NCI-H82 (cell line): ENCODE measurements around the gene CLDN34.

Source experiments
- DNase-seq: peaks from one replicate; lab custom pipeline; 2025; lab: John Stamatoyannopoulos, UW

Gene CLDN34

GRCh38 chrX:9966775-9967408 is at the start of gene CLDN34:
Gene CLDN34 (plus strand): TSS chrX:9967358. CDS start chrX:9967358, 0 bp downstream.
- no peak for DNase-seq

GRCh38 chrX:9917861-9918260 is 49.3 kb upstream of the CLDN34 start:
- no peak for DNase-seq

- no peak for DNase-seq
Observed at GRCh38 chrX:9919632-9920172, 47.5 kb upstream of the CLDN34 start.

GRCh38 chrX:9921407-9921806 is 45.8 kb upstream of the CLDN34 start:
- DNase-seq, result no peak

GRCh38 chrX:9923357-9923756 is 43.8 kb upstream of the CLDN34 start:
- no peak for DNase-seq

- DNase-seq, result no peak
Observed at GRCh38 chrX:9926002-9926401, 41.2 kb upstream of the CLDN34 start.

- no peak for DNase-seq
Observed at GRCh38 chrX:9927698-9928482, 39.3 kb upstream of the CLDN34 start.

GRCh38 chrX:9935436-9935835 is 31.7 kb upstream of the CLDN34 start:
- no peak for DNase-seq

GRCh38 chrX:9937761-9938160 is 29.4 kb upstream of the CLDN34 start:
- DNase-seq, result no peak

- no peak for DNase-seq
Observed at GRCh38 chrX:9938516-9938915, 28.6 kb upstream of the CLDN34 start.

- DNase-seq, result no peak
Observed at GRCh38 chrX:9940421-9940820, 26.7 kb upstream of the CLDN34 start.

GRCh38 chrX:9942086-9942485 is 25.1 kb upstream of the CLDN34 start:
- DNase-seq, result no peak

- no peak for DNase-seq
Observed at GRCh38 chrX:9943420-9943819, 23.7 kb upstream of the CLDN34 start.

- no peak for DNase-seq
Observed at GRCh38 chrX:9947131-9947794, 19.9 kb upstream of the CLDN34 start.

GRCh38 chrX:9948406-9948805 is 18.8 kb upstream of the CLDN34 start:
- DNase-seq, result no peak

GRCh38 chrX:9952300-9952699 is 14.9 kb upstream of the CLDN34 start:
- DNase-seq, result no peak

GRCh38 chrX:9953396-9953795 is 13.8 kb upstream of the CLDN34 start:
- no peak for DNase-seq

GRCh38 chrX:9955506-9955905 is 11.7 kb upstream of the CLDN34 start:
- no peak for DNase-seq

- DNase-seq, result no peak
Observed at GRCh38 chrX:9957743-9958142, 9.4 kb upstream of the CLDN34 start.

- DNase-seq, result no peak
Observed at GRCh38 chrX:9958183-9958582, 9.0 kb upstream of the CLDN34 start.

- no peak for DNase-seq
Observed at GRCh38 chrX:9961750-9962149, 5.4 kb upstream of the CLDN34 start.

GRCh38 chrX:9977635-9978034 is 10.5 kb downstream of the CLDN34 start:
- no peak for DNase-seq

GRCh38 chrX:9980401-9980800 is 13.2 kb downstream of the CLDN34 start:
- DNase-seq, result no peak
